GM12864 (cell line): ENCODE measurements around the gene TEAD1.
A peak's percentile ranks its signal among the peaks of the same experiment; 100 is the strongest.

Source experiments
- DNase-seq: peaks from one replicate; pipeline ENCODE4 v3.0.0-alpha.2; 2011; ENCODE audit warnings: low read depth
- H3K4me3 ChIP-seq: 2 replicates; pipeline ENCODE4 v1.5.1; 2011; ENCODE audit warnings: mild to moderate bottlenecking, low read depth, low read length, control low read depth
- CTCF ChIP-seq: IDR thresholded peaks from 2 replicates; pipeline ENCODE4 v1.5.1; 2011; ENCODE audit warnings: low read depth, mild to moderate bottlenecking, moderate library complexity, low read length, control low read depth, inconsistent platforms; ENCODE audit errors: missing control alignments

TEAD1 gene

GRCh38 chr11:12679471-12679870 lies 5.2 kb downstream of the TEAD1 start:
- no peak for TF ChIP-seq CTCF
- DNase-seq: no peak
- H3K4me3 ChIP-seq: no peak overlapping the region

DNA sequence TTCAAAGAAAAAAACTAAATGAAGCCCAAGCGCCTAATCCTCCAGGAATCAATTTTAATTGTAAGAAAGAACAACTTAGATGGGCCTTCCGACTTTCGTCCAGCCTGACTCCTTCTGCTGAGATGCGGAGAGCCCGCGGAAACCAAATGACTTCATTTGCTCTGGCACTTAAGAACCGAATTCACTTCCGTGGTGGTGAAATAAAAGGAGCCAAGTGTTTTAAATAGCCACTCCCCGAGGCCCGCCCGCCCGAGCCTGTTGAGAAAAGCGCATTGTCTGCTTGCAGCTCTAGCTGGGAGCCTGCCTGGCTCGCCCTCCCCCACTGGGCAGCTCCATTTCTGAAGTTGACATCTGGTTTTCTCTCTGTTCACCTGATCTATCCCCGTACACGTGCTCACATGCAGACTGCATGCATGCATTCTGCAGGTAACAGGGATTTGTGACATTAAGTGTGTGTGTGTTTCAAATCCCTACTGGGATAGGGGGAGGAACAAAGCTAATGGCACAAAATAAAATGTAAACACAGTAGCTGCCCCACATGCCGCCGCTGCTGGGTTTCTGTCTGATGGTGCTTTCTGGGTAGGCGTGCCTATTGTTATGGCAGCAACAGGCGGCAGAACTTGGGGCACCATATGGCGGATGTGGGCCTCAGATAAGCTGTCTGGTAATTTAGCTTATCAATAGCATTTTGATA lies 6.2 kb downstream of the TEAD1 start:
- TF ChIP-seq CTCF: no peak
- DNase-seq: peak; percentile 37
- no peak overlapping the region; the same call in 1 of the 2 replicates for H3K4me3 ChIP-seq

DNA sequence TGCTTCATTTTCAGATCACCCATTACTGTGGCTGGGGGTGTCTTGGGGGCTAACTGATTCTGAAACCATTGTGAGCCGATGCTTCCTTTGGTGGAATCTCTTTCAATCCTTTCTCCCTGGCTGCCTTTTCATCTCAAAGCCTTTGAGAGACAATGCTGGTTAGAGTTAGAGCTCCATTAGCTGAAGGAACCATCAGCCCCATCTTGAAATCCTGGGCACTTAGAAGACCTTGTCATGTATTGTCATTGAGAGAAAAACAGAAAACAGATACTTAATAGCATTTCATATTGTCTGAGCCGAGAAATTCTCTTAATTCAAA lies 6.7 kb downstream of the TEAD1 start:
- no peak for DNase-seq
- no peak for TF ChIP-seq CTCF
- no peak overlapping the region for H3K4me3 ChIP-seq

GRCh38 chr11:12681466-12681865 lies 7.2 kb downstream of the TEAD1 start:
- TF ChIP-seq CTCF: no peak
- DNase-seq: no peak
- H3K4me3 ChIP-seq: no peak overlapping the region

- no peak for TF ChIP-seq CTCF
- no peak for DNase-seq
- H3K4me3 ChIP-seq: no peak overlapping the region
Observed at GRCh38 chr11:12682288-12682687, 8.1 kb downstream of the TEAD1 start.

DNA sequence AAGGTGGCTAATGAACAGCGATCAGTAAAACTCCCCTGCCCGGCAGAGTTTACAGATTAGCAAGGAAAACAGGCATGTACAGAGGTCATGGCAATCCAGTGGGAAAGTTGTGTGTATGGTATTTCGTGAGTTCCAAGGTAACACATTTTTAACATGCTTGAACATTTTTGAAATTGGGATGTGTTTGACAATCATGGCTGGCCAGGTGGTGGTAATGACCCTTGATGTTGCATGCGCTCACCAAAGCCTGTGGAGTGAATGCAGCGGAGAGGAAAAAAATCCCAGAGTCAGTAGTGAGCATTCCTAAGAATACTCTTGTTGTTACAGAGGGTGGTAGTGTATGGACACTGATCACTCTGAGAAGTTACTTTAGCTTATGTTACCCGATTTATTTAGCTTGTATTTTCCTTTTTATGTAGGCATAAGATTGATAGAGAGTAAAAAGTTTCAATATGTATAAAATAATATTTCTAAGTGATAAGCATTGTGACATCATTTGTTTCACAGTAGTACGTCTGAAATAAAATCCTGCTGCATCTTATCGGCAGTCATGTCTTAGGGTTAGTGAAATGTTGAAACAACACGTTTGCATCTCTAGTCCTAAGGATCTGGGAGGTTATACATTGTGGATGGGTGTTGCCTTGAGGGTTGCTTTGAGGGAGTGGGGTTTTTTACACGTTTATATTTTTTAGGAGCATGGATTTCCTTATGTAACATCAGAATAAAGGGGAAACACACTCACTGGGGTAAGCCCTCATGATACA lies 8.7 kb downstream of the TEAD1 start:
- no peak for TF ChIP-seq CTCF
- no peak overlapping the region for H3K4me3 ChIP-seq
- DNase-seq: no peak

DNA sequence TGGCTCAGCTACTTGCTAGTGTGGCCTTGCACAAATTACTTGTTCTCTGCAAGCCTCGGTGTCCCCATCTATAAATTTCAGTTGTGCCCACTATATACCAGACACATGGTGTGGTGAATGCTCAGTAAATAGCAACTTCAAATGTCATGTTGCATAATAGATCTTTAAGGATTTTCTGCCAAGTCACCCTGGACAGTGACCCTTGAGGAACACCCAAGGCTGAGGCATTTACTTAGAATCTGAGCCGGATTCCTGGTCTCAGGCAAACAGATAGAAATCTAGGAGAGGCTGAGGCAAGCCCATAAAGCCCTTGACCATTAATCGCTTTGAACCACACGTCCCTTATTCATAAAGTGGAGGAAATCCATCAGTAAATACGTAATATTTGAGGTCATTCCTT lies 9.7 kb downstream of the TEAD1 start:
- no peak for DNase-seq
- no peak for TF ChIP-seq CTCF
- H3K4me3 ChIP-seq: no peak overlapping the region
